ENCODE results near the gene FAM187B.

Gene FAM187B

DNA sequence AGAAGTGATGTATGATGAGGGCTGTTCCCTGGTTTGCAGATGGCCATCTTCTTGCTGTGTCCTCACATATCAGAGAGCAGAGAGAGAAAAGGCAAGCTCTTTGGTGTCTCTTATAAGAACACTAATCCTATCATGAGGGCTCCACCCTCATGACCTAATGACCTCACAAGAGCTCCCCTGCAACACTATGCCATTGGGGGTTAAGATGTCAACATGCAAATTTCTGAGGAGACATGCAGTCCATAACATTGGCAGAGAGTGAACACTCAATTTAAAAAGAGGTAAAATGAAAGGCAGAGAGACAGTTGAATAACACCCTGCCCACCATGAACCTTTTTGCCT lies 10.9 kb downstream of the FAM187B start:
- DNase-seq (ENCODE audit: extremely low spot score), result no peak
- CTCF ChIA-PET, result no interaction called here
- POLR2A ChIA-PET, result no interaction called here
- TF ChIP-seq ELF4 (IDR thresholded peaks at IDR 0.05) (no peak), FOXM1 (IDR thresholded peaks at IDR 0.05; ENCODE audit: borderline replicate concordance) (no peak), SUZ12 (IDR thresholded peaks at IDR 0.05) (no peak), FOXA1 (IDR thresholded peaks at IDR 0.05) (no peak), L3MBTL2 (conservative IDR thresholded peaks at IDR 0.05) (no peak), SP1 (IDR thresholded peaks at IDR 0.05) (no peak), HDGF (IDR thresholded peaks at IDR 0.05; ENCODE audit: borderline replicate concordance) (no peak), TARDBP (IDR thresholded peaks at IDR 0.05) (no peak), NFRKB (IDR thresholded peaks at IDR 0.05) (no peak), ZNF384 (IDR thresholded peaks at IDR 0.05) (no peak), ARNT (IDR thresholded peaks at IDR 0.05) (no peak)

DNA sequence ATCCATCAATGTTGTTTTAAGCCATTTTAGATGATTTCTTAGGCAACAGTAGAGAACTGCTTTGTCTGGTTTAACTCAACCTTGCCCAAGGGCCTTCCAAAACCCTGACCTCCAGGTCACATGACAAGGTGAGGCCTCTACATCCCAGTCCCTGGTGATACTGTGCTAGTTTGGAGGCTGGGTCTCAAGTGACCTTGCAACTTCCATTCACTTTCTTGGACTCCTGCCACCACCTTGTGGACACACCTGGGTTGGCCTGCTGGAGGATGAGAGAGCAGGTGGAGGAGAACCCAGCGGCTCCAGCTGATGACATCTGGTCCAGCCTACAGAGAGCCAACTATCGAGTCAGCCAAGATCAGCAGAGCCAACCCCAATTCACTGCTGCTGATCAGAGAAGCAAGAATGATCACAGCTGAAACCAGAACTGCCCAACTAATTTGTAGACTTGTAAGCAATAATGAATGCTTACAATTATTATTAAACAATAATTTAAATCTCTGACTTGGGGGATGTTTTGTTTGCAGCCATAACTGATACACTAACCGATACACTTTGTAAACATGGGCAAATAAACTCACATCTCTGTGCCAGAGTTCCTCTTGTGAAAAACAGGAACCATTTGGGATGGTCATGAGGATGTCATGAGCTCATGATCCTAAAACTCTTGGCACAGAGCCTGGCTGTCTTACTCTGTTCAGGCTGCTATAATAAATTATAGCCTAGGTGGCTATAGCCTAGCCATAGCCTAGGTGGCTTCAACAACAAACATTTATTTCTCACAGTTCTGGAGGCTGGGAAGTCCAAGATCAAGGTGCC lies 11.5 kb downstream of the FAM187B start:
- no peak for DNase-seq (ENCODE audit: extremely low spot score)
- TF ChIP-seq NFRKB (IDR thresholded peaks at IDR 0.05) (no peak), L3MBTL2 (conservative IDR thresholded peaks at IDR 0.05) (no peak), ZNF384 (IDR thresholded peaks at IDR 0.05) (no peak), FOXK2 (IDR thresholded peaks at IDR 0.05) (no peak), SP1 (IDR thresholded peaks at IDR 0.05) (no peak), LEF1 (IDR thresholded peaks at IDR 0.05; ENCODE audit: borderline replicate concordance) (no peak), FOXM1 (IDR thresholded peaks at IDR 0.05; ENCODE audit: borderline replicate concordance) (no peak), FOXA1 (IDR thresholded peaks at IDR 0.05) (no peak), ELF4 (IDR thresholded peaks at IDR 0.05) (no peak), BHLHE40 (IDR thresholded peaks at IDR 0.05; ENCODE audit: borderline replicate concordance) (no peak), HDGF (IDR thresholded peaks at IDR 0.05; ENCODE audit: borderline replicate concordance) (no peak), CTBP1 (IDR thresholded peaks at IDR 0.05; ENCODE audit: borderline replicate concordance) (no peak), ARNT (IDR thresholded peaks at IDR 0.05) (no peak), SUZ12 (IDR thresholded peaks at IDR 0.05) (no peak), TARDBP (IDR thresholded peaks at IDR 0.05) (no peak)
- TF ChIP-seq, protein P1, sequence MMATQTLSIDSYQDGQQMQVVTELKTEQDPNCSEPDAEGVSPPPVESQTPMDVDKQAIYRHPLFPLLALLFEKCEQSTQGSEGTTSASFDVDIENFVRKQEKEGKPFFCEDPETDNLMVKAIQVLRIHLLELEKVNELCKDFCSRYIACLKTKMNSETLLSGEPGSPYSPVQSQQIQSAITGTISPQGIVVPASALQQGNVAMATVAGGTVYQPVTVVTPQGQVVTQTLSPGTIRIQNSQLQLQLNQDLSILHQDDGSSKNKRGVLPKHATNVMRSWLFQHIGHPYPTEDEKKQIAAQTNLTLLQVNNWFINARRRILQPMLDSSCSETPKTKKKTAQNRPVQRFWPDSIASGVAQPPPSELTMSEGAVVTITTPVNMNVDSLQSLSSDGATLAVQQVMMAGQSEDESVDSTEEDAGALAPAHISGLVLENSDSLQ (IDR thresholded peaks at IDR 0.05), result no peak
- POLR2A ChIA-PET, result no interaction called here
- CTCF ChIA-PET, result no interaction called here

DNA sequence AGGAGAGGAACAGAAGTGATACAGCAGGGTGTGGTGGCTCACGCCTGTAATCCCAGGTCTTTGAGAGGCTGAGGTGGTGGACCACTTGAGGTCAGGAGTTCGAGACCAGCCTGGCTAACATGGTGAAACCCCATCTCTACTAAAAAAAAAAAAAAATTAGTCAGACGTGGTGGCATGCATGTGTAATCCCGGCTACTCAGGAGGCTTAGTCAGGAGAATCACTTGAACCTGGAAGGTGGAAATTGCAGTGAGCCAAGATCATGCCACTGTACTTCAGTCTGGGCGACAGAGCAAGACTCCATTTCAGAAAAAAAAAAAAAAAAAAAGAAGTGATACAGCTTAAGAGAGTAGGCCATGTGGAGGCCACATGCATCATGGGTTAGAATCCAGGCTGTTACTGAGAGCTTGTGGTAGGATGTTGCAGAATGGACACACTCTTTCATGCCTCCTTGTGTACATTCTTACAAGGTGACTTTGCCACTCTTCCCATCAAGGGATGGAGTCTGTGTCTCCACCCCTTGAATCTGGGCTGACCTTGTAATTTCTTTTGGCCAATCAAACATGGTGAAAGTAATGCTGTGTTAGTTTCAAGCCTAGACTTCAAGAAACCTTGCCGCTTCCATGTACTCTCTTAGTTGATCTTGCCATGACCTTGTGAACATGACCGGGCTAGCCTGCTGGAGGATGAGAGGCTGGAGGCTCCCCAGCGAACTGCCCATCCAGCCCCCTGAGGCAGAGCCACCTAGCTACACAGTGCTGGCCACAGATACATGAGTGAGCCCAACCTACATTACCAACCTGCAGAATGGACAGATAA lies 12.3 kb downstream of the FAM187B start:
- TF ChIP-seq BHLHE40 (IDR thresholded peaks at IDR 0.05; ENCODE audit: borderline replicate concordance) (no peak), FOXM1 (IDR thresholded peaks at IDR 0.05; ENCODE audit: borderline replicate concordance) (no peak), TARDBP (IDR thresholded peaks at IDR 0.05) (no peak), LEF1 (IDR thresholded peaks at IDR 0.05; ENCODE audit: borderline replicate concordance) (no peak), L3MBTL2 (conservative IDR thresholded peaks at IDR 0.05) (no peak), SP1 (IDR thresholded peaks at IDR 0.05) (no peak), ZNF384 (IDR thresholded peaks at IDR 0.05) (no peak), SUZ12 (IDR thresholded peaks at IDR 0.05) (no peak), FOXK2 (IDR thresholded peaks at IDR 0.05) (no peak), NFRKB (IDR thresholded peaks at IDR 0.05) (no peak), ARNT (IDR thresholded peaks at IDR 0.05) (no peak), CTBP1 (IDR thresholded peaks at IDR 0.05; ENCODE audit: borderline replicate concordance) (no peak), FOXA1 (IDR thresholded peaks at IDR 0.05) (no peak), HDGF (IDR thresholded peaks at IDR 0.05; ENCODE audit: borderline replicate concordance) (no peak), ELF4 (IDR thresholded peaks at IDR 0.05) (no peak)
- TF ChIP-seq, protein P1 (IDR thresholded peaks at IDR 0.05), result no peak
- DNase-seq (ENCODE audit: extremely low spot score), result no peak
- POLR2A ChIA-PET, result no interaction called here
- CTCF ChIA-PET, result no interaction called here

DNA sequence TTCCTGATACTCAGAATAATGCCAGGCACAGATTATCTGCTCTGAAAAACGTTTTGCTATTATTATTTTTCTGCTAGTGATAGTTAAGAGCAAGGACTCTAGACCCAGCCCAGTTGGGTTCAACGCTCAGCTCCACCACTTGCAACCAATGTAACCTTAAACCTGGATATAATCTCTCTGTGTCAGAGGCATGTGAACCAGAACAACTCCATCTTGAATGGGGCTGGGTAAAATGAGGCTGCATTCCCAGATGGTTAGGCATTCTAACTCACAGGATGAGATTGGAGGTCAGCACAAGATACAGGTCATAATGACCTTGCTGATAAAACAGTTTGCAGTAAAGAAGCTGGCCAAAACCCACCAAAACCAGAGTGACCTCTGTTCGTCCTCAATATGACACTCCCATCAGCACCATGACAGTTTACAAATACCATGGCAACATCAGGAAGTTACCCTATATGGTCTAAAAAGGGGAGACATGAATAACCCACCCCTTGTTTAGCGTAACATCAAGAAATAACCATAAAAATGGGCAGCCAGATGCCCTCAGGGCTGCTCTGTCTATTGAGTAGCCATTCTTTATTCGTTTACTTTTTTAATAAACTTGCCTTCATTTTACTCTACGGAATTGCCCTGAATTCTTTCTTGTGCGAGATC lies 13.6 kb downstream of the FAM187B start:
- POLR2A ChIA-PET, result no interaction called here
- DNase-seq (ENCODE audit: extremely low spot score), result no peak
- CTCF ChIA-PET, result no interaction called here
- TF ChIP-seq, protein P1 (IDR thresholded peaks at IDR 0.05), result no peak
- TF ChIP-seq SUZ12 (IDR thresholded peaks at IDR 0.05) (no peak), HDGF (IDR thresholded peaks at IDR 0.05; ENCODE audit: borderline replicate concordance) (no peak)

DNA sequence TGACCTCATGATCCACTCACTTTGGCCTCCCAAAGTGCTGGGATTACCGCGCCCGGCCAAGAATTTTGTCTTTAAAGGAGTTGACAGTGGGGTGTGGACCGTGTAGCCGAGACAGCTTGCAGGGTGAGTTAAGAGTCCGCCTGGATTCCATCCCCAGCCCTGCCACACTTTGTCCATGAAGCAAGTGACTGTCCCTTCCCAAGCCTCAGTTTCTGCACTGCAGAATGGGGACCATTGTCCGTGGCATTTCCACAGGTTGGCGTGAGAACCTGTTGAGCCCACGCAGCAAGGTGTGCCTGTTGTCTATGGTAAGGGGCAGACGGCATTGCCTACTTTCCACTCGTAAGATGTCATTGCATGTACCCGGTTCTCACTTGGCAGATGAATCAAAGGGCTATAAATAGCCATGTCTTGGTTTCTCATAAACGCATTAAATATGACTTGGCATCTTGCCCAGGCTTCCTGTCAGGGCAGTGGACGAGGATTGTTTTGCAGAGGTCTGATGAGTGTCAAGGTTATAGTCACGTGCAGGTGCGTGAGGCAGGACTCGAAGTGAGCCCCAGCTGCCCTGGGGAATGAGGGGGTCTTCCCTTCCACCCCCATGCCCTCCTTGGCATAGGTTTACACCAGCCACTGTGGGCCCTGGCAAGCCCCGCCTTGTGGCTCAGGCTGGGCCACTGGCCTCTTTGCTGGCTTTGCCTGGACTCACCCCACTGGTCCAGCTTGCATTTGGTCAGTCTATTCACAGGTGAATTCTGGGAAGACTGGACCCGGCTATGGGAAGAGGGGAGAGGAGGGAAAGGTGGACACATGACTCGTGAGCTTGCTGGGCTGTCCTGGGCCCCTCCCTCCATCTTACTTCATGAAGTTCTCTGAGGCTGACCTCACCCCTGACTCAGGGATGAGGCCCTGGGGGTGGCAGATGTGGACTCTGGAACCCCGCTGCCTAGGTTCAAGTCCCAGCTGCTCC lies 14.6 kb downstream of the FAM187B start:
- ChIA-PET CTCF (no interaction called here), POLR2A (no interaction called here)
- TF ChIP-seq FOXA1 (IDR thresholded peaks at IDR 0.05) (no peak), NFRKB (IDR thresholded peaks at IDR 0.05) (no peak), HDGF (IDR thresholded peaks at IDR 0.05; ENCODE audit: borderline replicate concordance) (no peak), FOXM1 (IDR thresholded peaks at IDR 0.05; ENCODE audit: borderline replicate concordance) (no peak), FOXK2 (IDR thresholded peaks at IDR 0.05) (no peak), ZNF384 (IDR thresholded peaks at IDR 0.05) (no peak), CTBP1 (IDR thresholded peaks at IDR 0.05; ENCODE audit: borderline replicate concordance) (no peak)
- TF ChIP-seq, protein P1 (IDR thresholded peaks at IDR 0.05), result peak; percentile 5; the same call in 1 of the 2 replicates
- DNase-seq (ENCODE audit: extremely low spot score), result no peak

Measured in HEK293T (cell line).